Epidermal melanocyte (primary cell): ENCODE results near the gene NFKBIA.
"Not testable (repeated sequence)": the region's sequence is repeated elsewhere in the genome, so short reads cannot be mapped to it uniquely, and the experiment has no call there.

ENCODE experiments used
- DNase-seq: peaks from one replicate; pipeline ENCODE4 v3.0.0; 2011; ENCODE audit warnings: low spot score; ENCODE audit not compliant: insufficient read length

The NFKBIA gene

GRCh38 chr14:35368583-35369392, 35.8 kb downstream of the NFKBIA start:
- DNase-seq, result no peak

- no peak for DNase-seq
Observed at GRCh38 chr14:35368139-35368460, 36.4 kb downstream of the NFKBIA start.

GRCh38 chr14:35367056-35367372, 37.5 kb downstream of the NFKBIA start:
- DNase-seq, result no peak

GRCh38 chr14:35366521-35366976, 38.0 kb downstream of the NFKBIA start:
- no peak for DNase-seq

- no peak for DNase-seq
Observed at GRCh38 chr14:35366056-35366451, 38.5 kb downstream of the NFKBIA start.

- DNase-seq, result peak; percentile 50
Observed at GRCh38 chr14:35365130-35366055, 39.2 kb downstream of the NFKBIA start.

GRCh38 chr14:35362911-35363374, 41.6 kb downstream of the NFKBIA start:
- no peak for DNase-seq

- no peak for DNase-seq
Observed at GRCh38 chr14:35362450-35362849, 42.1 kb downstream of the NFKBIA start.

- DNase-seq, result no peak
Observed at GRCh38 chr14:35361141-35361480, 43.4 kb downstream of the NFKBIA start.

- DNase-seq, result not testable (repeated sequence)
Observed at GRCh38 chr14:35359655-35360054, 44.9 kb downstream of the NFKBIA start.

- DNase-seq, result no peak
Observed at GRCh38 chr14:35355981-35356841, 48.3 kb downstream of the NFKBIA start.

GRCh38 chr14:35355235-35355634, 49.3 kb downstream of the NFKBIA start:
- DNase-seq, result not testable (repeated sequence)

- DNase-seq, result no peak
Observed at GRCh38 chr14:35353409-35354172, 51.0 kb downstream of the NFKBIA start.

- no peak for DNase-seq
Observed at GRCh38 chr14:35352274-35353233, 52.0 kb downstream of the NFKBIA start.

- no peak for DNase-seq
Observed at GRCh38 chr14:35351897-35352273, 52.7 kb downstream of the NFKBIA start.
